VCaP (cell line): ENCODE data around the gene APEH.
A peak's percentile ranks its signal among the peaks of the same experiment; 100 is the strongest.

Experiments
- H3K27ac ChIP-seq: fragments of 450-650 bp; 2 replicates; pipeline ENCODE4 v1.5.1; 2017
- TF ChIP-seq, protein P1 (sequence below): fragments of 450-650 bp; conservative IDR thresholded peaks from 2 replicates; pipeline ENCODE4 v1.5.1; 2017; ENCODE audit warnings: mild to moderate bottlenecking, moderate library complexity

APEH gene

DNA sequence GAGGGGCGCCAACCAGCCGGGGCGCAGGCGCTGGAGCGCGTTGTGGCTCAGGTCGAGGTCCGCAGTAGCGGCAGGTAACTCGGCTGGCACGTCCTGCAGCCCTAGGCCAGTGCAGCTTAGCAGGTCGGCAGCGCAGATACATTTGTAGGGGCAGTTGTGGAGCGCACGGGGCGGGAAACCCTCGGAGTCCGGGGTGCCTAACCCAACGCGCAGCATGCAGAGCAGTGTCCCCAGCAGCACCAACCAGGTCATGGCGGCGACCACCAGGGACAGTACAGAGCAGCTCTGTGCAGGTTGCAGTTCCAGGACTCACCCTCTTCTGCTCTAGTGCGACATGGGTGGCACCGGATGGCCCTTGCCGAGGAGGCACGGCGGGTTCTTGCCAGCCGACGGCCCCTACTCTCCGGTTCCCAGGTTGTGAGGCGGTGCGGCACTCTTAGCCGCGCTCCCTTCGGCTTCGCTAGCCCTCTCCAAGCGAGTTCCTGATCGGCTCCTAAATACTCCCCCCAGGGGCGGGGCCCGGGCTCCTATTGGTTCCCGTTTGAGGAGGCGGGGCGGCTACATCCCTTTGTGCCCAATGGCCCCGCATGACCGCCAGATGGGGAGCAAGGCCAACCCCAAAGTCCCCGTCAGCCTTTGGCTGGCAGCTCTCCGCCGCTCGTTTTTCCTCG lies 45.2 kb downstream of the APEH start, which contains the start of gene AMIGO3:
AMIGO3 (minus strand) TSS at position 471 of the 671 bp plus-strand sequence; CDS start at position 252, 219 bp downstream.
- peak within 1 kb of the TSS; percentile 52 for H3K27ac ChIP-seq
- TF ChIP-seq, protein P1, sequence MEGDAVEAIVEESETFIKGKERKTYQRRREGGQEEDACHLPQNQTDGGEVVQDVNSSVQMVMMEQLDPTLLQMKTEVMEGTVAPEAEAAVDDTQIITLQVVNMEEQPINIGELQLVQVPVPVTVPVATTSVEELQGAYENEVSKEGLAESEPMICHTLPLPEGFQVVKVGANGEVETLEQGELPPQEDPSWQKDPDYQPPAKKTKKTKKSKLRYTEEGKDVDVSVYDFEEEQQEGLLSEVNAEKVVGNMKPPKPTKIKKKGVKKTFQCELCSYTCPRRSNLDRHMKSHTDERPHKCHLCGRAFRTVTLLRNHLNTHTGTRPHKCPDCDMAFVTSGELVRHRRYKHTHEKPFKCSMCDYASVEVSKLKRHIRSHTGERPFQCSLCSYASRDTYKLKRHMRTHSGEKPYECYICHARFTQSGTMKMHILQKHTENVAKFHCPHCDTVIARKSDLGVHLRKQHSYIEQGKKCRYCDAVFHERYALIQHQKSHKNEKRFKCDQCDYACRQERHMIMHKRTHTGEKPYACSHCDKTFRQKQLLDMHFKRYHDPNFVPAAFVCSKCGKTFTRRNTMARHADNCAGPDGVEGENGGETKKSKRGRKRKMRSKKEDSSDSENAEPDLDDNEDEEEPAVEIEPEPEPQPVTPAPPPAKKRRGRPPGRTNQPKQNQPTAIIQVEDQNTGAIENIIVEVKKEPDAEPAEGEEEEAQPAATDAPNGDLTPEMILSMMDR, result peak; percentile 68

DNA sequence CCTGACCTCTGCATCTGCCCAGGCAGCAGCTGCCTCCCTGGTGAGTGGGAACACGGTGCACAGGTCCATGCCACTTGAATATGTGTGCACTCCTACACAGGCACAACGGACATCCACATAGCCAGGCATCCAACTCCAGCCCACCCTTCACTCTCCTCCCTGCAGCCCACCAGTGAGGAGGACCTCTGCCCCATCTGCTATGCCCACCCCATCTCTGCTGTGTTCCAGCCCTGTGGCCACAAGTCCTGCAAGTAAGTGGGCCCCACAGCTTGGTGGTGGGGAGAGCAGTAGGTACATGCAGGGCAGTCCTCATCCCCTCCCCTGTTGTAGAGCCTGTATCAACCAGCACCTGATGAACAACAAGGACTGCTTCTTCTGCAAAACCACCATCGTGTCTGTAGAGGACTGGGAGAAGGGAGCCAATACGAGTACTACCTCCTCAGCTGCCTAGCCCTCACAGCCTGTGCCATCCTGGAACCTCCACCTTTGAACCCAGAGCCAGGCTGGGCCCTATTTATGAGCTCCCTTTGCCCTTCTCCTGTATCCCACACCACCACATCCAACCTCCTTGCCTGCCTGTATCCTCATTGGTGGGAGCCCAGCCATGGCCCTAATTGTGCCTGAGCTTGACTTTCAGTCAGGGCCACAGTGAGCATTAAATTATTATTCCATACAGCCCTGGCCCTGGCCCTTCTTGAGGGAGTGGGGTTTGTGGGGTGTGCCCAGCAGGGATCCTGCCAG lies 46.9 kb downstream of the APEH start:
- TF ChIP-seq, protein P1, result no peak
- no peak overlapping the region for H3K27ac ChIP-seq

DNA sequence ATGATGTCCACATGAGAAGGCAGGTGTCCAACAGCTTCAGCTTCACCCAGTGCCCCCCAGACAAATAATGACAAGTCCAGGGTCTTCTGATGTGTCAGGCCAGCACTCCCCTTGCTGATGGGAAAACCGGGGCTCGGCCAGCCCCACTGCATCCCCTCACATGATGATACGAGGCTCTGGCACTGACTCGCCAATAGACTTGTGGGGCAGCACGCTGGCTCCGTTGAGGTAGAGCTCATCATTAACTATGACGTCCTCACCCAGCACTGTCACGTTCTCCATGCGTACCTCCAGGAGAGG lies 47.4 kb downstream of the APEH start:
- TF ChIP-seq, protein P1, result no peak
- H3K27ac ChIP-seq, result no peak overlapping the region

DNA sequence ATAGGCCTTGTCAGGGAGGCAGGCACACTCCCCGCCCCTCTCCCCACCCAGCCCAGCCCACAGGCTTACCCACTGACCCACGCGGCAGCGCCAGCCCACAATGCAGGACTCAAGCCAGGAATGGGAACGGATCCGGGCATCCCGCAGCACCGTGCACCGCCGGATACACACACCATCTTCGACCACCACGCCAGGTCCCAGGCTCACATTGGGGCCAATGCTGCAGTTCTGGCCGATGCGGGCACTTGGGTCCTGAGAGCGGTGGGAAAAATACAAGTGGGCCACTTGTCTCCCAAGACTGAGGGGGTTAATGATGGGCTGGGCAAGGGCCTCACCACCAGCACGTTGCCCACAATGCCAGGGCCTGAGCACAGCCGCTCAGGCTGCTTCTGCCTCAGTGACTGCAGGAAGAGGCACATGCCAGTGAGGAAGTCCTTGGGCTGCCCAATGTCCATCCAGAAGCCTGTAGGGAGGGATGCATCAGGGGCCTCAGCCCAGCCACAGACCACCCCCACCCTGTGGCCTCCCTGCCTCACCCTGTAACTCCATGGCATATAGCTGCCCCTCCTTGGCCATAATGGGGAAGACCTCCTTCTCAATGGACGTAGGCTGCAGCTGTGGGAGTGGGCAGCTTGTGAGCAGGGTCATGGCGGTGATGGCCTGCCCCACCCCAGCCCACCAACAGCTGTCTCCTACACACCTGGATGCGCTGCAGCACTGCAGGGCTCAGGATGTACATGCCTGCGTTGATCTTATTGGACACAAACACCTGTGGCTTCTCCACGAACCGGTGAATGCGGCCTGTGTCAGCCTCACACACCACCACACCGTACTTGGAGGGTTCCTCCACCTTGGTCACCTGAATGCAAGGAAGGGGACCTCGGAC lies 48.0 kb downstream of the APEH start:
- peak overlapping the region; percentile 93 for H3K27ac ChIP-seq
- TF ChIP-seq, protein P1, result no peak

DNA sequence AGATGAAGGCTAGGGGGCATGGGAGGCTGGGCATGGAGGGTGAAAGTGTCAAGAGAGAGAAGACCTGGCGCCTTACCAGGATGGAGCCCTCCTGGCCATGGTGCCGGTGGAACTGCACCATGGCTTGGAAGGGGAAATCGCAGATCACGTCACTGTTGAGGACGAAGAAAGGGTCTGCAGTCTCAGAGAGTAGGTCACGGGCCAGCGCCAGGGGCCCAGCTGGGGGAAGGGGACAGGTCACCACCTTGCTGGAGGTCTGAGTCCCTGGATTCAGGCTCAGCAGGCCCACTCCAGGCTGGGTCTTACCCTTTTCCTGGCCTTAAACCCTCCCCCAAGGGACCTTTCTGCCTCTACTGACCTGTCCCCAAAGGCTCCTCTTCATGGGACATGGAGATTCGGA lies 48.7 kb downstream of the APEH start:
- peak overlapping the region; percentile 93 for H3K27ac ChIP-seq
- TF ChIP-seq, protein P1, result no peak

DNA sequence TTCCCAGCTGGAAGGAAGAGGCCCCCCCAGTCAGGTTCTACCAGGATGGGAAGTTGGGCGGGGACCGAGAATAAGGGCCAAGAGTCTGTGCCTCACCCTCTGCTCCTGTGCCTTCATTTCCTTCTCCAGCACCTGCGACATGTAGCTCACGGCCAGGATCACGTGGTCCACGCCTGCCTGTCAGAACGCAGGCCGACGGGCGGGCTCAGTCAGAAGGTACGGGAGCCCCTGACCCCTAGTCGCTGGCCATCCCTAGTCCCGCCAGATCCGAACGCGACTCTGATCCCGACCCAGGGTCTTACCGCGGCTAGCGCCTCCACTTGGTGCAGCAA lies 49.1 kb downstream of the APEH start:
- peak overlapping the region; percentile 93 for H3K27ac ChIP-seq
- TF ChIP-seq, protein P1, result no peak
